Measurements from ENCODE around the gene RNF144B.
"Not testable (repeated sequence)": the region's sequence is repeated elsewhere in the genome, so short reads cannot be mapped to it uniquely, and the experiment has no call there.

The RNF144B gene

GRCh38 chr6:18405477-18406293 lies 18.5 kb downstream of the RNF144B start:
- Histone ChIP-seq H3K36me3 (peaks cover 0 to 93% (median 0%) of the 10 kb centered on the region in 11 experiments; a peak in 5 of 22 replicates), H3K9me3 (replicated peaks in 1 of 11) (peaks cover 0 to 8% (median 0%) of the 10 kb centered on the region in 11 experiments; a peak in 1 of 22 replicates), H4K20me1 (peaks cover 0 to 30% (median 0%) of the 10 kb centered on the region in 11 experiments; a peak in 2 of 22 replicates), H3K4me3 (no peak overlapping the region), H3K4me1 (peaks cover 4 to 94% (median 7%) of the 10 kb centered on the region in 10 experiments; a peak in 17 of 20 replicates), H3K9ac (no peak overlapping the region), H3K4me2 (peak overlapping the region in 3 of 11 experiments; percentile 18 to 73 (median 70); a peak in 5 of 22 replicates), H3K27ac (peak overlapping the region in 3 of 11 experiments; percentile 3 to 63 (median 44); a peak in 4 of 22 replicates), H3K27me3 (no peaks in the 10 kb centered on the region)
- no peak for TF ChIP-seq Cebpa-rat (IDR thresholded peaks at IDR 0.05)

GRCh38 chr6:18406955-18407749 lies 20.0 kb downstream of the RNF144B start:
- Histone ChIP-seq H3K9ac (no peak overlapping the region), H3K27ac (no peak overlapping the region; a peak in 1 of 22 replicates), H3K27me3 (no peaks in the 10 kb centered on the region), H3K4me2 (peak overlapping the region in 2 of 11 experiments; percentile 70 to 73; a peak in 2 of 22 replicates), H4K20me1 (peaks cover 0 to 30% (median 0%) of the 10 kb centered on the region in 11 experiments; a peak in 2 of 22 replicates), H3K4me1 (peaks cover 0 to 94% (median 0%) of the 10 kb centered on the region in 10 experiments; a peak in 7 of 20 replicates), H3K36me3 (peaks cover 0 to 90% (median 0%) of the 10 kb centered on the region in 11 experiments; a peak in 5 of 22 replicates), H3K9me3 (replicated peaks in 1 of 11) (peaks cover 0 to 8% (median 0%) of the 10 kb centered on the region in 11 experiments; a peak in 1 of 22 replicates), H3K4me3 (no peak overlapping the region)
- TF ChIP-seq Cebpa-rat (IDR thresholded peaks at IDR 0.05): no peak

- Histone ChIP-seq H3K36me3 (peaks cover 0 to 83% (median 0%) of the 10 kb centered on the region in 11 experiments; a peak in 5 of 22 replicates), H4K20me1 (peaks cover 0 to 30% (median 0%) of the 10 kb centered on the region in 11 experiments; a peak in 2 of 22 replicates), H3K27ac (0 out of 22 replicates have a peak overlapping the region, but pooled peaks of 1 of the 11 experiments have one; percentile 25), H3K4me1 (peaks cover 0 to 91% (median 0%) of the 10 kb centered on the region in 10 experiments; a peak in 6 of 20 replicates), H3K4me2 (peak overlapping the region in 2 of 11 experiments; percentile 25 to 40; a peak in 3 of 22 replicates)
- H3K27me3 ChIP-seq; H3K9ac ChIP-seq; H3K4me3 ChIP-seq; H3K9me3 ChIP-seq (replicated peaks in 1 of 11): not testable (repeated sequence)
These were observed 22.5 kb downstream of the RNF144B start for GRCh38 chr6:18409602-18410001.

- TF ChIP-seq Cebpa-rat (IDR thresholded peaks at IDR 0.05): no peak
- Histone ChIP-seq H3K4me3 (no peak overlapping the region), H3K27me3 (no peaks in the 10 kb centered on the region), H3K9me3 (replicated peaks in 1 of 11) (peaks cover 0 to 8% (median 0%) of the 10 kb centered on the region in 11 experiments; a peak in 1 of 22 replicates), H3K4me2 (peak overlapping the region in 2 of 11 experiments; percentile 25 to 40; a peak in 3 of 22 replicates), H3K36me3 (peaks cover 0 to 82% (median 0%) of the 10 kb centered on the region in 11 experiments; a peak in 5 of 22 replicates), H4K20me1 (peaks cover 0 to 34% (median 0%) of the 10 kb centered on the region in 11 experiments; a peak in 2 of 22 replicates), H3K4me1 (peaks cover 0 to 83% (median 0%) of the 10 kb centered on the region in 10 experiments; a peak in 6 of 20 replicates), H3K27ac (peak overlapping the region in 1 of 11 experiments; percentile 25; a peak in 3 of 22 replicates), H3K9ac (no peak overlapping the region)
These were observed 23.3 kb downstream of the RNF144B start for GRCh38 chr6:18410412-18410811.

- peaks cover 0 to 79% (median 0%) of the 10 kb centered on the region in 10 experiments; a peak in 6 of 20 replicates for H3K4me1 ChIP-seq
- H3K4me2 ChIP-seq: peak overlapping the region in 3 of 11 experiments; percentile 46 to 80 (median 80); a peak in 5 of 22 replicates
- H4K20me1 ChIP-seq: peaks cover 0 to 46% (median 0%) of the 10 kb centered on the region in 11 experiments; a peak in 3 of 22 replicates
- H3K36me3 ChIP-seq: peaks cover 0 to 82% (median 0%) of the 10 kb centered on the region in 11 experiments; a peak in 5 of 22 replicates
- peak overlapping the region in 2 of 11 experiments; percentile 3 to 20; a peak in 3 of 22 replicates for H3K9ac ChIP-seq
- no peak for TF ChIP-seq Cebpa-rat (IDR thresholded peaks at IDR 0.05)
- peak overlapping the region in 3 of 11 experiments; percentile 48 to 75 (median 63); a peak in 5 of 22 replicates for H3K27ac ChIP-seq
- H3K9me3 ChIP-seq (replicated peaks in 1 of 11): 0 out of 22 replicates have a peak, but pooled peaks cover 0 to 5% (median 0%) of the 10 kb centered on the region in 11 experiments
- H3K4me3 ChIP-seq: no peak overlapping the region
- H3K27me3 ChIP-seq: no peaks in the 10 kb centered on the region
These were observed 24.9 kb downstream of the RNF144B start for GRCh38 chr6:18412068-18412467.

GRCh38 chr6:18412644-18413043 lies 25.5 kb downstream of the RNF144B start:
- H3K27ac ChIP-seq: peak overlapping the region in 3 of 11 experiments; percentile 46 to 75 (median 48); a peak in 6 of 22 replicates
- TF ChIP-seq Cebpa-rat (IDR thresholded peaks at IDR 0.05): no peak
- H3K36me3 ChIP-seq: peaks cover 0 to 81% (median 0%) of the 10 kb centered on the region in 11 experiments; a peak in 4 of 22 replicates
- H3K9ac ChIP-seq: peak overlapping the region in 2 of 11 experiments; percentile 3 to 20; a peak in 3 of 22 replicates
- H3K4me2 ChIP-seq: peak overlapping the region in 3 of 11 experiments; percentile 46 to 80 (median 74); a peak in 6 of 22 replicates
- H3K27me3 ChIP-seq: no peaks in the 10 kb centered on the region
- H3K9me3 ChIP-seq (replicated peaks in 1 of 11): 0 out of 22 replicates have a peak, but pooled peaks cover 0 to 5% (median 0%) of the 10 kb centered on the region in 11 experiments
- H3K4me3 ChIP-seq: no peak overlapping the region
- peaks cover 0 to 73% (median 0%) of the 10 kb centered on the region in 10 experiments; a peak in 6 of 20 replicates for H3K4me1 ChIP-seq
- peaks cover 0 to 47% (median 0%) of the 10 kb centered on the region in 11 experiments; a peak in 3 of 22 replicates for H4K20me1 ChIP-seq

- peak overlapping the region in 2 of 11 experiments; percentile 74 to 80; a peak in 4 of 22 replicates for H3K4me2 ChIP-seq
- H3K4me3 ChIP-seq: no peak overlapping the region
- no peak overlapping the region for H3K9ac ChIP-seq
- no peaks in the 10 kb centered on the region for H3K27me3 ChIP-seq
- H3K36me3 ChIP-seq: peaks cover 0 to 74% (median 0%) of the 10 kb centered on the region in 11 experiments; a peak in 4 of 22 replicates
- H3K9me3 ChIP-seq (replicated peaks in 1 of 11): 0 out of 22 replicates have a peak, but pooled peaks cover 0 to 5% (median 0%) of the 10 kb centered on the region in 11 experiments
- peaks cover 0 to 80% (median 0%) of the 10 kb centered on the region in 10 experiments; a peak in 6 of 20 replicates for H3K4me1 ChIP-seq
- H4K20me1 ChIP-seq: peaks cover 0 to 47% (median 0%) of the 10 kb centered on the region in 11 experiments; a peak in 3 of 22 replicates
- no peak for TF ChIP-seq Cebpa-rat (IDR thresholded peaks at IDR 0.05)
- peak overlapping the region in 2 of 11 experiments; percentile 19 to 75; a peak in 2 of 22 replicates for H3K27ac ChIP-seq
These were observed 26.2 kb downstream of the RNF144B start for GRCh38 chr6:18413381-18413780.
